ENCODE data around the gene FSTL4.

FSTL4 gene

DNA sequence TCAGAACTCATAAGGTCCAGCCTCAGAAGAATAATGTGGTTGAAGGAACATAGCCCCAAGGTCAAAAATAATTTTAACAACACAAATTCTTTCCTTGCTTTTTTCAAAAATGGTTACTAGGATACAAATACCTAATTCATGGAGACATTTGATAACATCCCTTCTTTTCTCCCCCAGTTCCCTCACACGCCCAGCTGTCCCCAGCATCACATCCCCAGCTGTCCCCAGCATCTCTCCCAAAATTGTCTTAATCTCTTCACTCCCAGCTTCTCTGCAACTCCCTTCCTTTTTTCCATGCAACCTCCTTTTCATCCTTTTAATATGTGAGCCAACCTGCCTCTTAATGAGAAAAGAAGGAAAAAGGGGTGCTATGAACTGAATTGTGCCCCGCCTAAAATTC, 77.8 kb downstream of the FSTL4 start:
- H3K27ac ChIP-seq = no peak overlapping the region
- TF ChIP-seq ZFX (IDR thresholded peaks at IDR 0.05; ENCODE audit: borderline replicate concordance) = no peak
- TF ChIP-seq, protein P1, sequence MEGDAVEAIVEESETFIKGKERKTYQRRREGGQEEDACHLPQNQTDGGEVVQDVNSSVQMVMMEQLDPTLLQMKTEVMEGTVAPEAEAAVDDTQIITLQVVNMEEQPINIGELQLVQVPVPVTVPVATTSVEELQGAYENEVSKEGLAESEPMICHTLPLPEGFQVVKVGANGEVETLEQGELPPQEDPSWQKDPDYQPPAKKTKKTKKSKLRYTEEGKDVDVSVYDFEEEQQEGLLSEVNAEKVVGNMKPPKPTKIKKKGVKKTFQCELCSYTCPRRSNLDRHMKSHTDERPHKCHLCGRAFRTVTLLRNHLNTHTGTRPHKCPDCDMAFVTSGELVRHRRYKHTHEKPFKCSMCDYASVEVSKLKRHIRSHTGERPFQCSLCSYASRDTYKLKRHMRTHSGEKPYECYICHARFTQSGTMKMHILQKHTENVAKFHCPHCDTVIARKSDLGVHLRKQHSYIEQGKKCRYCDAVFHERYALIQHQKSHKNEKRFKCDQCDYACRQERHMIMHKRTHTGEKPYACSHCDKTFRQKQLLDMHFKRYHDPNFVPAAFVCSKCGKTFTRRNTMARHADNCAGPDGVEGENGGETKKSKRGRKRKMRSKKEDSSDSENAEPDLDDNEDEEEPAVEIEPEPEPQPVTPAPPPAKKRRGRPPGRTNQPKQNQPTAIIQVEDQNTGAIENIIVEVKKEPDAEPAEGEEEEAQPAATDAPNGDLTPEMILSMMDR (IDR thresholded peaks at IDR 0.05) = no peak

DNA sequence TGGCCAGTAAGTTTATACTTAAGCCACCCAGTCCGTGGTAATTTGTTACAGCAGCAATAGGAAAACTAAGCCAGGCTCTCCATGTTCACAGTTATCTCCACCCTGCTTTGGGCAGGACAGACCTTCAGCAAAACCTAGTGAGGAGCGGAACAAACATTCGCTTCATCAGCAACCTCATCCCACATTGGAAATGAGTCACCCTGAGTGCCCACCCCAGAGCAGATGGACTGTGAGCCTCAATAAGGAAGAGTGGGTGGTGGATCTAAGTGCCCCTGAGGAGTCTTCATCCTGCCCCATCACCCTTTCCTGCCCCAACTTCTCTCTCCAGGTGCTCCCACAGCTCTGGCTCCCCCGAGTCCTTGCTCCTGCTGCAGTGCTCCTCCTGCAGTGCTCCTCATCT, 78.8 kb downstream of the FSTL4 start:
- TF ChIP-seq, protein P1 (IDR thresholded peaks at IDR 0.05) = no peak
- no peak for TF ChIP-seq ZFX (IDR thresholded peaks at IDR 0.05; ENCODE audit: borderline replicate concordance)
- H3K27ac ChIP-seq = no peak overlapping the region

DNA sequence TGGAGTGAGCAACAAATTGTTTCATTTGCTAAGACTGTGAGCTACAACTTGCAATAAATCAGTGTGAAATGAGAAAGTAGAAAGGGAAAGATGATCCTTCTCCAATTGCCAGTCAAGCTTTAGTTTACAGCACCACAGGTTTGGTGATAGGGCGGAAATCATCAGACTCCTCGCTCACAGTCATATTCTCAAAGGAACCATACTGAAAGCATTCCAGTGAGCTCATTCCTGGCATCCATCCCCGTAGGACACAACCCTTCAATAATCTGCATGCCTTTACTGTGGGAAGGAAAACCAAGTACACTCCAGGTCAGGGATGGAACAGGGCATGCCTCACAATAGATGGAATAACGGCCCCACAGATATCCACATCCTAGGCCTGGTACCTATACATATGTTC, 80.7 kb downstream of the FSTL4 start:
- no peak for TF ChIP-seq ZFX (IDR thresholded peaks at IDR 0.05; ENCODE audit: borderline replicate concordance)
- TF ChIP-seq, protein P1 (IDR thresholded peaks at IDR 0.05) = no peak

DNA sequence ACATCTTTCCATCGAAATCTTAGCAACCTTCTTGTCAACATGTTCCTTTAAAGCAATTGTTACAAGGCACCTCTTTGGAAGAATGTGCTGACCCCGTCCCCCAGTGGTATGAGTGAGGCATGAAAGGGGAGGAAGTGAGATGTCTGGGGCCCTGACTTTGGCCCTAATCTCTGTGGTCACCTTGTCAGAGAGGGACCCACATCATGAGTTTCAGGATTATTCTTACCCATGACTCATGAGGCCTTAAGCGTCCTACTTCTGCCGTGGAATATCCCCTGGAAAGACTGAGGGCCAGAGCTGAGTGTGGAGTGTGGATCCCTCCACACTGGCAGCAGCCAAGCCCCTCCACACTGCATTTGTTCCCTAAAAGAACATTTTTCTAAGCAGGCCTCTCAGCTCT, 81.2 kb downstream of the FSTL4 start:
- TF ChIP-seq ZFX (IDR thresholded peaks at IDR 0.05; ENCODE audit: borderline replicate concordance) = no peak
- TF ChIP-seq, protein P1 (IDR thresholded peaks at IDR 0.05) = no peak
- no peak overlapping the region for H3K27ac ChIP-seq

More for the DNA sequence above, 80.7 kb downstream of the FSTL4 start:
- H3K27ac ChIP-seq = no peak overlapping the region

DNA sequence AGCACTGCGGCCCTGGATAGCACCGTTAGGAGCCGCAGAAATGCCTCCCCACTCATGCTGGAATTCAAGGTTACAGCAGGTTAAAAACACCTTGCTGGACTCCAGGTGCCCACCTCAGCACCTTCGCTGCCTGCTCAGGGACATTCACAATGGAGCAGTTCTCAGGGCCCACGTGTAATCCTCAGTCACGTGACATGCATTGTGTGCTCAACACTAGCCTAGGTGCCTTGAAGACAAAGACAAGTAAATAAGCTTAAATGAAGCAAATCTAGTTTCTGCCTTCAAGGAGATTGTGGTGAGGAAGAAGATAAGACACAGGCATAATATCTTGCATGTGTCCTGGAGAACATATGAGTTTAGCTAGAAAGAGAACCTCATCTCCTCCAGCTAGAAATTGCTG, 82.1 kb downstream of the FSTL4 start:
- no peak overlapping the region for H3K27ac ChIP-seq
- TF ChIP-seq, protein P1 (IDR thresholded peaks at IDR 0.05) = no peak
- no peak for TF ChIP-seq ZFX (IDR thresholded peaks at IDR 0.05; ENCODE audit: borderline replicate concordance)

DNA sequence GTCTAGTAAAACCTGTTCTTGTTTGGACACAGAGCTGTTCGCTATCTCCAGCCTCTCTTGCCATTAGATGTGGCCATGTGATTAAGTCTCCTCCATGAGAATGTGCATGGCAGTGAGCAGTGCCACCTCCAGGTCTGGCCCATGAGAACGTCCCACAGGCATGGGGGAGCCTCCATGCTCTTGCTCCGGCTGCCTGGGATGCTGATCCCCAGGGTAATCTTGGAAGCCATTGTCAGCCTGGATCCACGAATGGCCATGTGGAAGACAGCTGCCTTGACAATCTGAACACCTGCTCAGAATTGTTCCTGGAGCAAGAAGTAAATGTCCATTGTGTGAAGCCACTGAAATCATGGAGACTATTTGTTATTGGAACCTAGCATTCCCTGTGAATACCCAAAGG, 83.5 kb downstream of the FSTL4 start:
- TF ChIP-seq, protein P1 (IDR thresholded peaks at IDR 0.05) = no peak
- no peak for TF ChIP-seq ZFX (IDR thresholded peaks at IDR 0.05; ENCODE audit: borderline replicate concordance)
- H3K27ac ChIP-seq = no peak overlapping the region

DNA sequence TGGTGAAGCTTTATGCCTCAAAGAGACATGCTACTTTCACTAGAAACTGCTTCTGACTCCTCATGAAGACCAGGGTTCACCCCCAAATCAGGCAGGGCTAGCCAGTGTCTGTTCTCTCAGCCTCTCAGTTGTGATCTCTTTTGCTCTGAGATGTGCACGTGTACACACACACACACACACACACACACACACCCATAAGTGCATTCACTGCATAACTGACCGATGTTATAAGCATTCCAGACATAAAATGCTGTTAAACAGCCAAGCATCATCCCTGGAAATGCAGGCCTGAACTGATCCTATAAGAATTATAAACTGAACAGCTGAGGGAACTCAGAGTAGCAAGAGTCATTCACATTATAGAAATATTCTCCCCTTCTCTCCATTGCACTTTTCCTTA, 85.0 kb downstream of the FSTL4 start:
- no peak overlapping the region for H3K27ac ChIP-seq
- TF ChIP-seq, protein P1 (IDR thresholded peaks at IDR 0.05) = no peak
- no peak for TF ChIP-seq ZFX (IDR thresholded peaks at IDR 0.05; ENCODE audit: borderline replicate concordance)
